ENCODE data around the gene CEP85L. TPM values are rescaled to one million over a fixed set of nuclear protein-coding genes. Genes with fewer than 3 reads are reported as not detected.

CEP85L gene
- total RNA-seq, 1 donor from 2014 or later = 11.0 TPM

GRCh38 chr6:118522422-118522821 is 129.0 kb downstream of the CEP85L start:
- no peak for ATAC-seq
- DNase-seq = no peak
- Histone ChIP-seq H3K4me1 (no peaks in the 10 kb centered on the region), H3K27ac (no peak overlapping the region), H3K9me3 (no peaks in the 10 kb centered on the region), H3K27me3 (ENCODE audit: low read depth) (no peaks in the 10 kb centered on the region), H3K4me3 (no peak overlapping the region), H3K36me3 (peaks cover 7% of the 10 kb centered on the region)
- intact Hi-C loops (cut with DNase I) = no loop called here
- no peak for TF ChIP-seq CTCF (IDR thresholded peaks at IDR 0.05)

GRCh38 chr6:118514689-118515088 is 136.7 kb downstream of the CEP85L start:
- intact Hi-C loops (cut with DNase I) = no loop called here
- no peak overlapping the region for H3K4me3 ChIP-seq
- no peaks in the 10 kb centered on the region for H3K9me3 ChIP-seq
- H3K27me3 ChIP-seq (ENCODE audit: low read depth) = no peaks in the 10 kb centered on the region
- H3K4me1 ChIP-seq = no peaks in the 10 kb centered on the region
- H3K27ac ChIP-seq = no peak overlapping the region
- no peaks in the 10 kb centered on the region for H3K36me3 ChIP-seq
- TF ChIP-seq CTCF (IDR thresholded peaks at IDR 0.05) = no peak
- ATAC-seq (no peak), DNase-seq (no peak)

GRCh38 chr6:118511930-118512715 is 139.3 kb downstream of the CEP85L start:
- Histone ChIP-seq H3K4me3 (no peak overlapping the region), H3K4me1 (no peaks in the 10 kb centered on the region), H3K27me3 (ENCODE audit: low read depth) (no peaks in the 10 kb centered on the region), H3K36me3 (no peaks in the 10 kb centered on the region), H3K27ac (no peak overlapping the region), H3K9me3 (no peaks in the 10 kb centered on the region)
- ATAC-seq = no peak
- intact Hi-C loops (cut with DNase I) = no loop called here
- DNase-seq = no peak
- no peak for TF ChIP-seq CTCF (IDR thresholded peaks at IDR 0.05)

GRCh38 chr6:118509009-118509617 is 142.3 kb downstream of the CEP85L start:
- Histone ChIP-seq H3K4me1 (no peaks in the 10 kb centered on the region), H3K9me3 (no peaks in the 10 kb centered on the region), H3K27ac (no peak overlapping the region), H3K4me3 (no peak overlapping the region), H3K36me3 (no peaks in the 10 kb centered on the region), H3K27me3 (ENCODE audit: low read depth) (no peaks in the 10 kb centered on the region)
- DNase-seq (no peak), ATAC-seq (no peak)
- peak; percentile 55 for TF ChIP-seq CTCF (IDR thresholded peaks at IDR 0.05)
- intact Hi-C loops (cut with DNase I) = no loop called here

- intact Hi-C loops (cut with DNase I) = no loop called here
- H3K27ac ChIP-seq = no peak overlapping the region
- no peak for TF ChIP-seq CTCF (IDR thresholded peaks at IDR 0.05)
- H3K36me3 ChIP-seq = no peaks in the 10 kb centered on the region
- no peak overlapping the region for H3K4me3 ChIP-seq
- no peaks in the 10 kb centered on the region for H3K4me1 ChIP-seq
- ATAC-seq (no peak), DNase-seq (no peak)
- no peaks in the 10 kb centered on the region for H3K27me3 ChIP-seq (ENCODE audit: low read depth)
- H3K9me3 ChIP-seq = no peaks in the 10 kb centered on the region
Measured at GRCh38 chr6:118507636-118508035, 143.8 kb downstream of the CEP85L start.

Measured in lower lobe of right lung (tissue), 2 donors.